Colonic mucosa (tissue), 4 donors: ENCODE results near the gene MOCOS. TPM values are rescaled to one million over a fixed set of nuclear protein-coding genes. Genes with fewer than 3 reads are reported as not detected.
A peak's percentile ranks its signal among the peaks of the same experiment; 100 is the strongest.

Experiments used
- DNase-seq: peaks from one replicate; pipeline ENCODE4 v3.0.0-alpha.2; 2020
- H3K27ac ChIP-seq: fragments of 200-600 bp; one replicate; pipeline ENCODE4 v1.8.0; 2021
- H3K27me3 ChIP-seq: fragments of 200-600 bp; one replicate; pipeline ENCODE4 v1.8.0; 2021
- H3K36me3 ChIP-seq: fragments of 200-600 bp; one replicate; pipeline ENCODE4 v1.8.0; 2021
- H3K4me1 ChIP-seq: fragments of 200-600 bp; one replicate; pipeline ENCODE4 v1.8.0; 2021; ENCODE audit warnings: mild to moderate bottlenecking
- H3K4me3 ChIP-seq: fragments of 200-600 bp; one replicate; pipeline ENCODE4 v1.8.0; 2021
- H3K9ac ChIP-seq, 2 donors: one replicate each; pipeline ENCODE4 v1.7.0; 2013; ENCODE audit warnings: control low read depth in 2 of 2, low read depth in 2 of 2, low read length in 2 of 2
- H3K9me3 ChIP-seq: fragments of 200-600 bp; one replicate; pipeline ENCODE4 v1.8.0; 2021
- CTCF ChIP-seq: fragments of 200-600 bp; IDR thresholded peaks from one replicate; pipeline ENCODE4 v1.8.0; 2022; ENCODE audit warnings: antibody characterized with exemption, mild to moderate bottlenecking
- intact Hi-C: fragments of 100-400 bp; cut with DNase I; formaldehyde crosslinking; loops from one replicate; pipeline ENCODE4 v1.14.1; 2022
- total RNA-seq, 2 donors: library from RNA; stranded (reverse); fragmentation: NEBNext Ultra II Directional in 1 of 2; extraction: Animal tissue kit (Norgen Biotek cat#: 25700) in 1 of 2; gene quantifications; one replicate each; pipeline ENCODE4 v1.2.1, GENCODE V29; 2021
- donor health status: healthy.
- donor health status: DM: no; HTN: no; CAD: no.
- donor health status: DM: no; HTN: no; CAD: no.

The MOCOS gene
- total RNA-seq, 2 donors from 2014 or later = 6.8 to 10.0 TPM

GRCh38 chr18:36185157-36185556 is 2.1 kb upstream of the MOCOS start:
- TF ChIP-seq CTCF = no peak
- DNase-seq = no peak
- Histone ChIP-seq H3K9ac (no peak overlapping the region), H3K9me3 (no peaks in the 10 kb centered on the region), H3K4me1 (no peaks in the 10 kb centered on the region), H3K4me3 (no peak overlapping the region), H3K36me3 (no peaks in the 10 kb centered on the region), H3K27ac (no peak overlapping the region), H3K27me3 (no peaks in the 10 kb centered on the region)
- intact Hi-C loops = loop anchor here (10.0 kb wide), 1 partner anchor 100 kb away; no protein-coding TSS in a partner anchor

- Histone ChIP-seq H3K4me1 (no peaks in the 10 kb centered on the region), H3K36me3 (no peaks in the 10 kb centered on the region), H3K27me3 (no peaks in the 10 kb centered on the region), H3K27ac (no peak overlapping the region), H3K4me3 (peak overlapping the region; percentile 83), H3K9me3 (no peaks in the 10 kb centered on the region), H3K9ac (peak overlapping the region in 1 of 2 donors; percentile 48)
- no peak for TF ChIP-seq CTCF
- no peak for DNase-seq
- intact Hi-C loops = loop anchor here (10.0 kb wide), 1 partner anchor 99 kb away; no protein-coding TSS in a partner anchor
These were observed 1.3 kb upstream of the MOCOS start for GRCh38 chr18:36185901-36186460.

GRCh38 chr18:36186461-36187192 is 670 bp upstream of the MOCOS start:
- H3K9me3 ChIP-seq = no peaks in the 10 kb centered on the region
- peak overlapping the region; percentile 48 to 77 for H3K9ac ChIP-seq
- intact Hi-C loops = loop anchor here (10.0 kb wide), 1 partner anchor 98 kb away; no protein-coding TSS in a partner anchor
- peak; percentile 73 for DNase-seq
- peak overlapping the region; percentile 65 for H3K27ac ChIP-seq
- no peak for TF ChIP-seq CTCF
- H3K4me1 ChIP-seq = no peaks in the 10 kb centered on the region
- no peaks in the 10 kb centered on the region for H3K27me3 ChIP-seq
- H3K4me3 ChIP-seq = peak overlapping the region; percentile 83
- no peaks in the 10 kb centered on the region for H3K36me3 ChIP-seq

GRCh38 chr18:36187826-36188721 is 777 bp downstream of the MOCOS start:
- H3K4me1 ChIP-seq = no peaks in the 10 kb centered on the region
- peak overlapping the region; percentile 65 for H3K27ac ChIP-seq
- no peaks in the 10 kb centered on the region for H3K9me3 ChIP-seq
- peak overlapping the region; percentile 83 for H3K4me3 ChIP-seq
- intact Hi-C loops = loop anchor here (10.0 kb wide), 1 partner anchor 97 kb away; no protein-coding TSS in a partner anchor
- peak; percentile 40 for DNase-seq
- H3K36me3 ChIP-seq = no peaks in the 10 kb centered on the region
- no peak for TF ChIP-seq CTCF
- H3K27me3 ChIP-seq = no peaks in the 10 kb centered on the region
- H3K9ac ChIP-seq = peak overlapping the region; percentile 48 to 62

- no peaks in the 10 kb centered on the region for H3K27me3 ChIP-seq
- no peak overlapping the region for H3K27ac ChIP-seq
- H3K9me3 ChIP-seq = no peaks in the 10 kb centered on the region
- H3K36me3 ChIP-seq = no peaks in the 10 kb centered on the region
- intact Hi-C loops = loop anchor here (10.0 kb wide), 1 partner anchor 96 kb away; no protein-coding TSS in a partner anchor
- no peak overlapping the region for H3K4me3 ChIP-seq
- TF ChIP-seq CTCF = no peak
- H3K4me1 ChIP-seq = no peaks in the 10 kb centered on the region
- H3K9ac ChIP-seq = no peak overlapping the region
- no peak for DNase-seq
These were observed 1.6 kb downstream of the MOCOS start for GRCh38 chr18:36188916-36189315.
